IPS DF 19.7 (cell line): Measurements from ENCODE around the gene AMFR.

Experiments used
- DNase-seq: peaks from one replicate; pipeline ENCODE4 v3.0.0-alpha.2; 2013; ENCODE audit warnings: low read depth, low spot score

Gene AMFR

DNA sequence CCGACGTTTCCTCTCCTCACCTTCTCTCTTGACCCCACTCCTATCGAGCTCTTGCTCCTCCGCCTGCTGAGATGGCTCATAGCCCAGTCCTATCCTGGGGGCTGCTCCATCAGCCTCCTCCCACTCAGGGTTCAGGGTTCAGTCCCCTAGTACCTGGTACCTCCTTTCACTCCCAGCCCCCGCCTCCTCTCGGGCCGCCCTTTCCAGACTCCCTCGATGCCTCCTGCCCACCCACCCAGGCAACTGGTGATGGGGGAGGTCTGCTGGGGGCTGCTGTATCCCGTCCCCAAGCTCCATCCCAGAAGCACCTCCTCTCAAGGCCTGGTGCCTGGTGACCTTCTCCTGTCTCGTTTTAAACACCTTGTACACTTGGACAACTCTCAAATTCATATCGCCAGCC lies 93.9 kb downstream of the AMFR start:
- no peak for DNase-seq

DNA sequence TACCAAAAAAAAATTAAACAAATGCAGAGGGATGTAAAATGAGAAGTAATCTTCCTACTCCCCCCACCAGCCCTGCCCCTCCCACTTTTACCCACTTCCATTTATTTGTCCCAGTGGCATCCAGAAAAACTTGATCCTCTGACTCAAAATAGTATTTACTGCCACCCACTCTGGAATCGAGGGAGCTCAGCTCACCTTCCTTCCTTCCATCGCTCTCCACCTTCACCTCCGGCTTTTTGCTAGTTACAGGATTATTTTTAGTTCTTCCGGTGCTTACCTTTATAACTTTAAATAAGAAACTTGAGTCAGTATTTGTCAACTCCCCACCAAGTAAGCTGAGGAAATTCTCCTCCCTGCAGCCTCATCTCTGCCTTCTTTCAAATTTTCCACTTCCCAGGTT lies 94.9 kb downstream of the AMFR start:
- DNase-seq = no peak

DNA sequence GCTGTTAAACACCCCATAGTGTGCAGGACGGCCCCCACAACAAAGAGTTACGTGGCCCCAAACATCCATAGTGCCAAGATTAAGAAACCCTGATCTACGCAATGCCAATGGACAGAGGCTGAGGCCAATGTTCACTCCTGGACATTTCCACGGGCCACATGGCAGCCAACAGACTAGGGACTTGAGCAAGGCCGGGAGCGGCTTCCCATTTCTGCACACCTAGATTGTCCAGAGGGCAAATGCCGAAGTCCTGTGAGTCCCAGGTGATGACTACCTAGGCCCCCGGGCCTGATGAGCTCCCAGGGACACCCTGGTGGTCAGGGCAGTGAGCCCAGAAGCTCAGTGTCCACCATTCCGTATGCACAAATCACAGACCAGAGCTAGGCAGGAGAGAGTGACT lies 95.5 kb downstream of the AMFR start:
- DNase-seq = no peak

DNA sequence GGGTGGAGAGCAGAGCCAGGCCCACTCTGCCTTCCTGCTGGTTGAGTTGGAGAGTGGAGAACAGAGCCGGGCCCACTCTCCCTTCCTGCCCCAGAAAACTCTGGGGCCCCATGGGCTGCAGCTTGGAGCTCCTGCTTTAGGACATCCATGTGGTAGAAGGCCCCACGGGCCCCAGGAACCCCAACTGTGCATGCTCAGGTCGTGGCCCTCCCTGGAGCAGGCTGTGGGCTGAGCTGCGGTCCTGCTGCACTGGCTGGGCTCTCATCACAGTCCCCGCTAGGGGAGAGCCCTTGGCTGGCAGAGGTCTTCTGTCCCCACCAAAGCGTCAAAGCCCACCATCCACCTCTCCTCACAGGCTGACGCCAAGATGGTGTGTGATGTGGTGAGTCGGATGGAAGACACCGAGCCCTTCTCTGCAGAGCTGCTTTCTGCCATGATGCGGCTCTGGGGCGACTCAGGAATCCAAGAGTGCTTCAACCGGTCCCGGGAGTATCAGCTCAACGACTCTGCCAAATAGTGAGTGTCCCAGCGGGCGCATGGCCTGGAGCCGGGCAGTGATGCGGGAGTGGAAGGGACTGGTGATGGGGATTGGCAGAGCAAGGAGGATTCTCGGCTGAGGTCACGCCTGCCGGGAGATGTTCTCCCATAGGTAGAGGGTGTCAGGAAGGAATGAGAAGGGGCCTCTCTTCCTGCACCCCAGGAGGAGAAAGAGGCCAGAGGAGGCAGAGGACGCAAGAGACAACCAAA lies 96.9 kb downstream of the AMFR start:
- no peak for DNase-seq

DNA sequence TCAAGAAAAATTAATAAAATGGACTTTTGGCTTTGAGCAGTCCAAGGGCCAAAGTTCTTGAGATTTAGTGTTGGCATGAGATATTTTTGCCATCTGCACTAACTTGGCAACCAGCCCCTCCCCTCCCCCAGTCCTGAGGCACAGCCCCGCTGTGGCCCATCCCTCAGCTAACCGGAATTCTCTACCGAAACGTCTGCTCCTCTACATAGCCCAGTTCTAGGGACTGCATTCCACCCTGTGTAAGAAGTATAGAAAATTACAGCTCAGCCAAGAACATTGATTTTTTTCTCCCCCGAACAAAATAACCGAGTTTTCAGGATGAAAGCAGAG lies 97.5 kb downstream of the AMFR start:
- no peak for DNase-seq

DNA sequence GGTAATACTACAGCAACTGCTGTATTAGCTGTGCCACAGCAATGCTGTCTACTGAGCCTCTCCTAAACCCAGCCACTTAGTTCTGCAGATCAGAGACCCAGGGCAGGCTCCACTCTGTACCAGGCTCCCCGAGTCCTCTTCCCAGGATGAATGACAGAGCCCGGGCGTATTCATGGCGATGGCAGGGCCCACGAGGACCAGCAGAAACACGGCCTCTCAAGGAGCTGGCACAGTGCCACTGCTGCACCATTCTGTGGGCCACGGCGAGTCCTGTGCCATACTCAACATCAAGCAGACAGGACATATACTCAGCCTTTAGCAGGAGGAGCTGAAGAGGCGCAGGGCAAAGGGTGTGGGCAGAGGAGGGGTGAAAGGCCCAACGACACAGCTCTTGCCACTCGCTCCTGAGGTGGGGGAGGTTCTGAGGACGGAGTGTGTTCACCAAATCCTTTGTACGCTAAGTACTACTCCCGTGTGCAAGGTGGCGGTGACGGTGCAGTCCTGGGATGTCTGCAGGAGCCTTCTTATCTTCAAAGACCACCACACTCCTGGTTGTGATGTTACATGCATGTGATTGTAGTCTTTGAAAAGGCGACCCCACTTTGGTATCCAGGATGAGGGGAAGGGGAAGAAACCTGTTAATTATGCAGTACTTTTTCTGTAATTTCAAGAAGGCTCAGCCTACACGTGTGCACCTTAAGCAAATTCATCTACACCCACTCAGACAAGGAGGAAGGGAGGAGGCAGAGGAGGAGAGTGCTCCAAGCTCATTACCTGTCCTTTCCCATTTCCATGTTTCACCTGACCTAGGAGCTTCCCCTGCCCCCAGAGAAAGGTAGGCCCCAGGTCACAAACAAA lies 98.0 kb downstream of the AMFR start:
- DNase-seq = no peak

DNA sequence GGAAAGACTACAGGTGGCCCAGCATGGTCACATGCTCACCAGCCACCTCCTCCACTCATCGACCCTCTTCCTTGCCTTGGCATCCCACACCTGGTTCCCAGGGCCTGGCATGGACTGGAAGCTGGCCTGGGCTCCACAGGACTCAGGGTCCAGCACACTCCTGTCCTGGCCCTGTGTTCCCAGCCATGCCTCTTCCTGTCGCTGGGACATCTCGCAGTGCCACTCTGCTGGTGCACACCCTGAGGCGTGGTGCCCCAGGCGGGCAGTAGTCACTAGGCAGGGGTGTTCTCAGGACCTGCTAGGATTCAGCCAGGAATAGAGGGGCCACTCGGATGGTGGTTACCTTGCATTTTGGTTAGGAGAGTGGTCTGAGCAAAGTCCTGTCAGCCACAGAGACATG lies 99.4 kb downstream of the AMFR start:
- DNase-seq = no peak

DNA sequence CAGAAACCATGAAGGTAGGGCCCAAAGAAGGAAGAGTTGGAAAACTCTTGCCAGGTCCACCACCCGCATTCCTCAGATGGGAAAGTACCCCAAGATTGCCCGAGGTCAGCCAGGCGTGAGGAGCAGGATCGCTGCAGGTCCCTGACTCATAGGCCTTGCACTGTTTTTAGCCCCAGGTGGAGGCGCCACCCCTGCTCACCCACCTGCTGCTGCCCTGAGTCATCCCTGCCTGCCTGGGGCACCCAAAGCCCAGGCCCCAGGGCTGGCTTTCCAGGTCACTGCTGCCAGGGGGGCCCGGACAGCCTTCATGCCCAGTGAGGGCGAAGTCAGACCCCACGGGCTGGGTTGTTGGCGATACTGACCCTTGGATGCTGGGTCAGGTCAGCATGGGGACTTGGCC lies 100.9 kb downstream of the AMFR start:
- no peak for DNase-seq

DNA sequence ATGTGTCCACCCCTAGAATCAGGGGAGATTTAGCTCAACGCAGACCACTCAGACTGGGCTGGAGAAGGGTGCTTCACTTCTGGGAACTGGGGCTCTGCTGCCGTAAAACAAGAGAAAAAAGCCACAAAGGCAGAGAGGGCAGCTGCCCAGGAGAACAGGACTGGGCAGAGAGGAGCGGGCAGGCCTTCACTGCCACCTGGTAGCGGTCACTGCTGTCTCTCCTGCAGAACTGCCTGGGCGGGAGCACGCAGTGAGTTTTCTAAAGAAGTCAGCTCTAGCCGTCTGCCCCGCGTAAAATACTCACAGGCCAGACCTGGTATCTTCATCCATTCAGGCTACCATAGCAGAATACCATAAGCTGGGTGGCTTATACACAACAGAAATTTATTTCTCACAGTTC lies 103.8 kb downstream of the AMFR start:
- DNase-seq = no peak

DNA sequence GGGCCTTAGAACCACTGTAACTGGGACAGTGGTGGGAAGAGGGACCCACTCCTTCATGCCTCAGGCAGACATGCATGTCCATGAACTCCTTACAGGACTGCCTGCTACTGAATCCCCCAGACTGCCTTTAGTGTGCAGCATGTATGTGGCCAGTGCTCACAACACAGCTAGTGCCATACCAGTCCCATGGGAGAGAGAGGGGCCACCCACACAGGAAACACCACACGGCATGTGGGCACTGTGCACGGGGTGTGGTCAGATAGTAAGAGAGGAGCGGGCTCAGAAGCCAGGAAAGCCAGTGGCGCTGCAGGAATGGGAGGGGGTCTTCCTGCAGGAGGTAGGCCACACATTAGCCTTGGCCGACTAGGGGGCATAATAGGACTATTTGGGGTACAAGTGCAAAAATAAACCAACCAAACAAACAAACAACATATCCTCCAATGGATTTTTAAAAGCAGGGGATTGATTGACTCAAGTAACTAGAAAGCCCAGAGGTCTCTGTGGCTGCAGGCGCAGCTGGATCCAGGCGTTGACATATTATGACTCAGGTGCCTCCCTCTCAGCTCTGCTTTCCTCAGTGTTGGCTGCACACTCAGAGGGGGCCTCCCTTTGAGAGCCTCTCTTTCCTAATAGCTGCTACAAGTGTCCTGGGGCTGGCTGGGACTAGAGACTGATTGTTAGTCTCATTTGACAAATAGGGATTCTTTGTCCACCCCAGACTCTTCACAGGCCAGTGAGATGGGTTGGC lies 104.4 kb downstream of the AMFR start:
- DNase-seq = no peak

DNA sequence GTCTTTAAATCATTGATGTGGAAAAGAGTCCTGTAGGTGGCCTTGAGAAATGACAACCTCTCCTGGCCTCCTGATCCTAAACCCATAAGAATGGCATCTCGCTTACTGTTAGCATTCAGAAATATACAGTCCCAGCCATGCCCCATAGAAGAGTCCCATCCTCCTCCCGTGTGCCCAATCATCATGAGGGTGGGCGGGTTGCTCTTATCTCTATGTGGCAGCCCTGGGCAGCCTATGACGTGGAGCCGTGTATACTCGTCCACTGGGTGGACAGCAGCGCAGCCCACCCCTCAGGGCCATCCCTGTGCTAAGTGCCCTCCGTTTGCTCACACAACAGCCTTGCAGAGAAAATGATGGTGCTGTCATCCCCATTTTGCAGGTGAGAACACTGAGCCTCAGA lies 105.3 kb downstream of the AMFR start:
- DNase-seq = no peak

DNA sequence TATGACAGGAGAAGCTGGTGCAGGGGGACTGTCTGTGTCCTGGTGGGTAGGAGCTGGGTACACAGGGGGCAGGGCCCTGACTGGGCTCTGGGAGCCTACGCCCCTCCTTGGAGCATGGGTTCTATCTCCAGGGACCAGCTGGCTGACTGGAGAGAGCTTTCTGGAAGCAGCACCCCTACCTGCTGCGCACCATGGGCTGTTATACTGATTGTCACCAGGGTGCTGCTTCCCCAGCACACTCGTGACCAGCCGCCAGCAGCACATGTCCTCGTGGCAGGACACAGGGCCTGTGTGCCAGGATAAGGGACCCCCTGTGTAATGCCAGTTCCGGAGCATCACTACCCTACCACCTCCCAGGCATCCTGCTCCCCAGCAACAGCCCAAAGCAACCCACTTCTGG lies 106.0 kb downstream of the AMFR start:
- DNase-seq = no peak

DNA sequence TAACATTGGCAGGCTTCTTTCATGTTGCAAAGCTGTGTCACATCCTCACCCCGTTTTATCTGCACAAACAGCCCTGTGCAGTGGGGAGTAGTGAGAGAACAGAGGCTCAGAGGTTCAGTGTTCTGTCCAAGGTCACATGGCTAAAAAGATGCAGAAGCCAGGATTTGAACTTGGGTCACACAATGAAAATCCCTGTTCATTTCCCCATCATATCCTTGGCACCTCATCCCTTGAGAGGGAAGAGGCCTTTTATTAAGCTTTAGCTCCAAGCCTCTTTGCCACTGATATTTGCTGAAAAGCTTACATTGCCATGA lies 106.6 kb downstream of the AMFR start:
- no peak for DNase-seq

DNA sequence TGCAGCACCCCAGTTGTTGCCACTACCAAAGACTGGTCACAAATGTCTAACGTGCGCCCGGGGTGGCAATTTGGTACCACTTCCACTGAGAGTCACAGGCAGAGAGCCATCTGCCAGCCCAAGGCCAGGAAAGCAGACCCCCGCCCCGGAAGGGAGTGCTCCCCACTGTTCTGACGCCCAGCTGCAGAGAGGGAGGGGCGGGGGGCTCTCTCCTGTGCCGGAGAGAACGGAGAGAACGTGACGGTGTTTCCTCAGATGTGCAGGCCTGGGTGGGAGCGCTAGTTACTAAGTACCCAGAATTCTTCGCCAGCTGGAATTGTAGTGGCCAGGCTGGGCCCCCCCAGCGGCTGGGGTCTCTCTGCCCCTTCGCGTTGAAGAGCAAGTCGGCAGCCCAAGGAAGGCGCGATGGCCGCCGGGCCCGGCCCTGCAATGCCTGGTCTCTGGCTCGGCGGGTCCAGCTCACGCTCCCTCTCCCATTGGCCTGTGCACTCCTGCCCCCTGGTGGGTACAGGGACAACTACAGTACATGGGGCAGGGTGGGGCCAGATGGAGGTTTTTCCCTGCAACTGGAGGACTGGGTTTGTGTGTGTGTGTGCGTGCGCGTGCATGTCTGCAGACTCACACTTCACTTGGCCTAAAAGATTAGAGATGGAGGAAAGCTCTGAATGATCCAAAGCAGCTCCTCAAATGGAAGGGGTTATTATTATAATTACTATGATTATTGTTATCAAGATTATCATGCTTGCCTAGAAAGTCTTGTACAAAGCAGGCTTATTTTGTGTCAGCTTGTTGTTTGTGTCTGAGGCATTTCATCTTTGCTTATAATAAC lies 107.1 kb downstream of the AMFR start:
- no peak for DNase-seq

DNA sequence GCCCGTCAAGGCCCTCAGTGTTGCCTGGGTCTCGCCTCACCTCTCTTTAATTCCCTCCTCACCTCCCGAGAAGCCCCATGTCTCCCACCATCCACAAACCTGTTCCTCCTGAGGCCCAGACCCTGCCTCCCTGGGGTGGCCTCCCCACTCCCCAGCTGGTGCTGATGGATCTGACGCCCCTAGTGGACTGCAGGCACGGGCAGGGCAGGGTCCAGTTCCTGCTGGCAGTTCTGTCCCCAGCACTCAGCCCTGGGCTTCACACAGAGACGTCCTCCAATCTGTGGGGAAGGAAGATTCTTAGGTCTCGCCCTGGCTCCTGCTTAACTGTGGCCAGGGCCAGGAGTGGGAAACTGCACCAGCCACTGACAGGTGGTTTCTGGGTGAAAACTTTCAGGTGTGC lies 108.8 kb downstream of the AMFR start:
- DNase-seq = no peak

DNA sequence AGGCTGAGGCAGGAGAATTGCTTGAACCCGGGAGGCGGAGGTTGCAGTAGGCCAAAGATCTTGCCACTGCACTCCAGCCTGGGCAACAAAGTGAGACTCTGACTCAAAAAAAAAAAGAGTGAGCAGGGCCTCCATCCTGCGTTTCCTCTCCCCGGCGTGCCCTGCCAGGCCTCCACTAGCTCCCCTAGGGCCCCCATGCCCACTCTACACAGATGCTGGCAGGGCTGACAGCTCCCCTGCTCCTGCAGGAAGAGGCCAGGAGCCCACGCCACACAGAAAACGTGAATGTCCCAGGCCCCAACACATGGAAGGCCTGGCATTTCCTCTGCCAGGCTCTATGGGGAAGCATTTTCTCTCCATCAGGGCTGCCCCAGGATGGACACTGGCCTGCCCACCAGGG lies 109.4 kb downstream of the AMFR start:
- DNase-seq = no peak

DNA sequence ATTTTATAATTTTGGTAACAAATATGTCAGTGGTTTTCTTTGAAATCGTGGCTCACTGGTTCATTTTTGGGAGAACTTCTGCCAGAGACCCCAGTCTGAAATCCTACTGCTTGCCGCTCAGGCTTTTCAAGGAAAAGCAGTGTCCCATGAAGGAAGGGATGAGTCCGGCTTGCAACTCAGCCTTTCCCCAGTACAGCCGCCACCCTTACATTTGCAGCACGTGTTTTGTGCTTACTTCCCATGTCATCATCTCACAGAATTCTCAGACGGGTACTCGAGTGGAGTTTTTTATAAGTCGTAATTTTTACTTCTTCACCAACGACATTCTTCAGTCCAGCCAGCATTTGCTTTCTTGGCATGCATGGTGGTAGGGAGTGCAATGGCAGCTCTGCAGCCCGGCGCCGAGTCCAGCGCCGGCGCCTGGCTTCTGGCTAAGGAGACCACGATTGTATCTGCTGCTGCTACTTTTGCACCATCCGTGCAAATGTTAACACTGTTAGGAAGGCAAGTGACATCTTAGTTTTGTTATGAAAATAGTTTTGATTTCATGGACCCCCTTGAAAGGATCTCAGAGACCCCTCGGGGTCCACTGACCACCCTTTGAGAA lies 111.0 kb downstream of the AMFR start:
- DNase-seq = no peak

DNA sequence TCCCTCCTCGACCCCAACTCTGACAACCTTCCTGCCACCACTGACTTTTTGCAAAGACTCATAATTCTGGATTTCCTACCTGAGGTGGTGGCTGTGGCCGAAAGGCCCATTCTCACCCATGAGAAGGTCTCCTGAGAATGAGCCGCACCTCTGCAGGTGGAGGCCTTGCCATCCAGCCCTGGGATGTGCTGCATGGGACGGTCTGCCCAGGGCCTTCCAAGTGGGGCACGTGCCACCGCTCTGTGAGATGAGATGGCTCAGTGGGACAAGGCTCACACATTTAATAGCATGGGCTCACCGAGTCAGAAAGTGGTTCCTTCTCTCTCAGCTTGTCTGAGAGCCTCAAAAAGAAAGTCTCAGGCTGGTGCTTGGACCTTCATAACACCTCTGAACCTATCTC lies 112.8 kb downstream of the AMFR start:
- no peak for DNase-seq

DNA sequence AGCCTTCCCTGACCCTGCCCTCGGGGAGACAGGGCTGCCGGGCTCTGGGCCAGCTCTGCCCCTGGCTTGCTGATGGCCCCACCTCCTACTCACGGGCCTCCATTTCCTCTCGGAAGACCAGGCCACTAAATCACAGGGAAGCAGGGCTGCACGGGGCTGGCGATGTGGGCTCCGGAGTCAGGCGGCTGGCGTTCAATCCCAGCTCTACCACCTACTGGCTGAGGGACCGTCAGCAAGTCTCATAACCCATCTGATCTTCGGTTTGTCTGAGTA lies 113.4 kb downstream of the AMFR start:
- no peak for DNase-seq
